Measurements from ENCODE around the gene CCDC73. TPM values are rescaled to one million over a fixed set of nuclear protein-coding genes. Genes with fewer than 3 reads are reported as not detected.

The CCDC73 gene
- polyA plus RNA-seq, 1 of the 3 experiments (the other 2 are of a cell fraction), result not detected

DNA sequence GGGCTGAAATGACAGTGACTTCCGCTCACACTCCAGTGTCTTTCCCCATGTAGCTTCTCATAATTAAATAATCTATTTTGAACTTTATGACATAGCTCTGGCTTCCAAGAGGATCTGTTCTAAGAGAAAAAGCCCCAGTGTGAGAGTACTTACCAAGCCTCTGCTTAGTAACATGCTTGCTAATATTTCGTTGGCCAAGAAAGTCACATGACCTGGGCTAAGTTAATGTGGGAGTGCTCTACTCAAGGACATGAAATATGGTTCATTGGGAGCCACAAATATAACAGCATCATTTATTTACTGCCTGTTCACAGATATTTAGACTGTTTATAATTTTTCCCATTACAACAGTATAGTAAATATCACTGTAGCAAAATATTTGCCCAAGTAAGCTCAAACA, 42.5 kb downstream of the CCDC73 start (continued):
- TF ChIP-seq USF1 (IDR thresholded peaks at IDR 0.05; ENCODE audit: borderline replicate concordance, low read depth), result no peak

DNA sequence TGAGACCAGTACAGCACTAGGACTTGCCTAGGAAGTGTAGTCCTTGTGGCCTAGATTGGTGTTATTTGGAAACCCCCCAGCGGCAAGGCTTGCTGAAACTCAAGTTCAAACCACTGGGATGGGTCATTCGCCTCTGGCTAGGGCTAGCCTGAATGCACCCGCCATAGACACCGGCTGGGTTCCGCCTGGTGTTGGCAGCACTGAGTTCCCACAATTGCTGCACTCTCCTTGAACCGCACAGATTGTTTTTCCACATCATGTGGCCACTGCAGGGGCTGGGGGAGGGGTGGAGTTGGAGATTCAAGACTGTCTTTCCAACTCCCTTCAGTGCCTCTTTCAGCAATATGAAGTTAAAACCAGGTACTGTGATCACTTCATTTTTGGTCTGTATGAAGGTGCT, 43.1 kb downstream of the CCDC73 start:
- TF ChIP-seq, protein P1, sequence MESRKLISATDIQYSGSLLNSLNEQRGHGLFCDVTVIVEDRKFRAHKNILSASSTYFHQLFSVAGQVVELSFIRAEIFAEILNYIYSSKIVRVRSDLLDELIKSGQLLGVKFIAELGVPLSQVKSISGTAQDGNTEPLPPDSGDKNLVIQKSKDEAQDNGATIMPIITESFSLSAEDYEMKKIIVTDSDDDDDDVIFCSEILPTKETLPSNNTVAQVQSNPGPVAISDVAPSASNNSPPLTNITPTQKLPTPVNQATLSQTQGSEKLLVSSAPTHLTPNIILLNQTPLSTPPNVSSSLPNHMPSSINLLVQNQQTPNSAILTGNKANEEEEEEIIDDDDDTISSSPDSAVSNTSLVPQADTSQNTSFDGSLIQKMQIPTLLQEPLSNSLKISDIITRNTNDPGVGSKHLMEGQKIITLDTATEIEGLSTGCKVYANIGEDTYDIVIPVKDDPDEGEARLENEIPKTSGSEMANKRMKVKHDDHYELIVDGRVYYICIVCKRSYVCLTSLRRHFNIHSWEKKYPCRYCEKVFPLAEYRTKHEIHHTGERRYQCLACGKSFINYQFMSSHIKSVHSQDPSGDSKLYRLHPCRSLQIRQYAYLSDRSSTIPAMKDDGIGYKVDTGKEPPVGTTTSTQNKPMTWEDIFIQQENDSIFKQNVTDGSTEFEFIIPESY (IDR thresholded peaks at IDR 0.05; ENCODE audit: borderline replicate concordance, low read depth), result no peak
- no peaks in the 10 kb centered on the region for H4K20me1 ChIP-seq (ENCODE audit: insufficient read depth)
- H3K79me2 ChIP-seq (ENCODE audit: insufficient read depth), result no peaks in the 10 kb centered on the region
- H3K27ac ChIP-seq (ENCODE audit: low read depth in 2 of 2, low read length in 1 of 2), result no peak overlapping the region
- ChIA-PET POLR2A (no interaction called here), CTCF (no interaction called here)
- no peaks in the 10 kb centered on the region for H3F3A ChIP-seq (replicated peaks; ENCODE audit: insufficient read depth)
- 62% methylated on average over 6 of the region's 6 CpGs for WGBS (ENCODE audit: low lambda C conversion rate)
- no peak overlapping the region for H2AFZ ChIP-seq (ENCODE audit: low read depth)
- H3K9me3 ChIP-seq, result no peaks in the 10 kb centered on the region
- H3K4me2 ChIP-seq, result no peak overlapping the region
- H3K4me1 ChIP-seq (ENCODE audit: control insufficient read depth in 1 of 2, insufficient read depth in 2 of 2, low read depth in 1 of 2, low read length in 1 of 2), result no peaks in the 10 kb centered on the region
- H3K4me3 ChIP-seq (ENCODE audit: low read depth in 2 of 2, low read length in 1 of 2), result no peak overlapping the region
- H3K36me3 ChIP-seq (replicated peaks in 1 of 2; ENCODE audit: control insufficient read depth in 1 of 2, insufficient read depth in 2 of 2, low read length in 1 of 2), result no peaks in the 10 kb centered on the region
- DNase-seq, result no peak
- H3K9me2 ChIP-seq, result no peaks in the 10 kb centered on the region
- no peak overlapping the region for H3K9ac ChIP-seq
- no peaks in the 10 kb centered on the region for H3K27me3 ChIP-seq (ENCODE audit: insufficient read depth)

DNA sequence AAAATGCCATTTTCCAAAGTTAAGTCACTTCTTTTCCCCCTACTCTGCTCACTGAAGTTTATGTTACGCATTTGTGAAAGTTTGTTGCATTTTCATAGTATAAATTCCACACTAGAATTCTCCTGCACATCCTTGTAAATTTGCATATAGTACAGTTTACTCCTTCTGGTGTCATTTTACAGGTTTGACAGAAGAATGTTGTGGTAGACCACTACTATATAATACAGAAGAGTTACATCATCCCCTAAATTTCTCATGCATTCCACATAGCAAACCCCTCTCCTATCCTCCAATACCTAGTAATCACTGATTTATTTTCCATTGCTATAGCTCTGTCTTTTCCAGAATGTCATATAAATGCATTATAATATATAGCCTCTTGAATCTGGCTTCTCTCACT, 64.5 kb downstream of the CCDC73 start:
- ChIA-PET CTCF (interaction anchor here (0.9 to 1.8 kb wide), 3 partner anchors 11 to 34 kb away, joined by 3 to 4 read pairs (median 4); no protein-coding TSS in a partner anchor), POLR2A (no interaction called here)
- no peaks in the 10 kb centered on the region for H3F3A ChIP-seq (replicated peaks; ENCODE audit: insufficient read depth)
- DNase-seq, result no peak
- no peak overlapping the region for H2AFZ ChIP-seq (ENCODE audit: low read depth)
- H3K9me2 ChIP-seq, result no peaks in the 10 kb centered on the region
- no peak overlapping the region for H3K27ac ChIP-seq (ENCODE audit: low read depth in 2 of 2, low read length in 1 of 2)
- H3K79me2 ChIP-seq (ENCODE audit: insufficient read depth), result no peaks in the 10 kb centered on the region
- H4K20me1 ChIP-seq (ENCODE audit: insufficient read depth), result no peaks in the 10 kb centered on the region
- no peaks in the 10 kb centered on the region for H3K4me1 ChIP-seq (ENCODE audit: control insufficient read depth in 1 of 2, insufficient read depth in 2 of 2, low read depth in 1 of 2, low read length in 1 of 2)
- no peak for TF ChIP-seq GABPA (IDR thresholded peaks at IDR 0.05; ENCODE audit: low read depth)
- TF ChIP-seq, protein P2, sequence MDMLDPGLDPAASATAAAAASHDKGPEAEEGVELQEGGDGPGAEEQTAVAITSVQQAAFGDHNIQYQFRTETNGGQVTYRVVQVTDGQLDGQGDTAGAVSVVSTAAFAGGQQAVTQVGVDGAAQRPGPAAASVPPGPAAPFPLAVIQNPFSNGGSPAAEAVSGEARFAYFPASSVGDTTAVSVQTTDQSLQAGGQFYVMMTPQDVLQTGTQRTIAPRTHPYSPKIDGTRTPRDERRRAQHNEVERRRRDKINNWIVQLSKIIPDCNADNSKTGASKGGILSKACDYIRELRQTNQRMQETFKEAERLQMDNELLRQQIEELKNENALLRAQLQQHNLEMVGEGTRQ (IDR thresholded peaks at IDR 0.05; ENCODE audit: borderline replicate concordance, low read depth, low read length), result no peak
- TF ChIP-seq EP300 (IDR thresholded peaks at IDR 0.05; ENCODE audit: borderline replicate concordance in 1 of 2, low read depth in 1 of 2, low read length in 1 of 2), result no peak
- TF ChIP-seq FOSL2 (IDR thresholded peaks at IDR 0.05; ENCODE audit: borderline replicate concordance, low read depth), result no peak
- no peak for TF ChIP-seq MEF2A (IDR thresholded peaks at IDR 0.05; ENCODE audit: borderline replicate concordance, low read depth)
- TF ChIP-seq REST (IDR thresholded peaks at IDR 0.05; ENCODE audit: low read depth, low read length), result no peak
- no peak overlapping the region for H3K9ac ChIP-seq
- H3K4me2 ChIP-seq, result no peak overlapping the region
- no peak overlapping the region for H3K4me3 ChIP-seq (ENCODE audit: low read depth in 2 of 2, low read length in 1 of 2)
- H3K9me3 ChIP-seq, result no peaks in the 10 kb centered on the region
- H3K36me3 ChIP-seq (replicated peaks in 1 of 2; ENCODE audit: control insufficient read depth in 1 of 2, insufficient read depth in 2 of 2, low read length in 1 of 2), result no peaks in the 10 kb centered on the region
- peaks cover 7% of the 10 kb centered on the region; the same call in 1 of the 2 replicates for H3K27me3 ChIP-seq (ENCODE audit: insufficient read depth)
- WGBS (ENCODE audit: low lambda C conversion rate), result 36% methylated on average over 1 of the region's 1 CpG

Data from SK-N-SH (cell line).